HG03175 (cell line): Measurements from ENCODE around the gene POLH.
"Not testable (repeated sequence)": the region's sequence is repeated elsewhere in the genome, so short reads cannot be mapped to it uniquely, and the experiment has no call there.

Experiments used
- ATAC-seq: cut with Tn5 transposase; IDR thresholded peaks from one replicate; pipeline ENCODE4 v1.9.1; 2021; ENCODE audit warnings: mild to moderate bottlenecking, moderate library complexity; ENCODE audit not compliant: unreplicated experiment

Gene POLH

GRCh38 chr6:43575772-43576551, at the start of gene POLH, which contains the start of gene XPO5:
Gene POLH, plus strand, starts transcription at chr6:43576185. Its CDS starts 6,135 bp downstream, at chr6:43582320.
Gene XPO5, minus strand, starts transcription at chr6:43576038. Its CDS starts 174 bp downstream, at chr6:43575864.
- ATAC-seq, result peak; percentile 87

GRCh38 chr6:43532201-43532600, 43.8 kb upstream of the POLH start:
- ATAC-seq, result no peak

GRCh38 chr6:43538986-43539385, 37.0 kb upstream of the POLH start:
- not testable (repeated sequence) for ATAC-seq

- not testable (repeated sequence) for ATAC-seq
Measured at GRCh38 chr6:43539409-43539808, 36.6 kb upstream of the POLH start.

GRCh38 chr6:43540507-43540906, 35.5 kb upstream of the POLH start:
- ATAC-seq, result no peak

- ATAC-seq, result peak; percentile 64
Measured at GRCh38 chr6:43541774-43542471, 34.1 kb upstream of the POLH start.

GRCh38 chr6:43544461-43544860, 31.5 kb upstream of the POLH start:
- ATAC-seq, result no peak

GRCh38 chr6:43547222-43547621, 28.8 kb upstream of the POLH start:
- no peak for ATAC-seq

GRCh38 chr6:43557620-43558019, 18.4 kb upstream of the POLH start:
- ATAC-seq, result not testable (repeated sequence)

GRCh38 chr6:43559328-43559727, 16.7 kb upstream of the POLH start:
- ATAC-seq, result no peak

- ATAC-seq, result no peak
Measured at GRCh38 chr6:43570876-43571441, 5.0 kb upstream of the POLH start.

GRCh38 chr6:43572015-43572414, 4.0 kb upstream of the POLH start:
- ATAC-seq, result no peak

GRCh38 chr6:43575105-43575771, 747 bp upstream of the POLH start:
- ATAC-seq, result peak; percentile 2

GRCh38 chr6:43578748-43579147, 2.8 kb downstream of the POLH start:
- no peak for ATAC-seq

- no peak for ATAC-seq
Measured at GRCh38 chr6:43579171-43579570, 3.2 kb downstream of the POLH start.

- no peak for ATAC-seq
Measured at GRCh38 chr6:43582911-43583310, 6.9 kb downstream of the POLH start.

GRCh38 chr6:43584892-43585570, 9.0 kb downstream of the POLH start:
- ATAC-seq, result no peak

- ATAC-seq, result no peak
Measured at GRCh38 chr6:43588194-43588593, 12.2 kb downstream of the POLH start.

- ATAC-seq, result not testable (repeated sequence)
Measured at GRCh38 chr6:43589564-43589963, 13.6 kb downstream of the POLH start.

- ATAC-seq, result no peak
Measured at GRCh38 chr6:43593938-43594337, 18.0 kb downstream of the POLH start.

- no peak for ATAC-seq
Measured at GRCh38 chr6:43600595-43600994, 24.6 kb downstream of the POLH start.
